OCI-LY3 (cell line): Measurements from ENCODE around the gene CCM2.

Experiments used
- EZH2phosphoT487 ChIP-seq: fragments of 200-600 bp; shearing (Covaris generic); IDR thresholded peaks from 2 replicates; pipeline ENCODE4 v1.6.1; 2018; ENCODE audit warnings: antibody characterized with exemption, mixed run types, low read depth
- TF ChIP-seq, protein P1 (sequence below): fragments of 200-600, 300-600 bp; sonication (generic); IDR thresholded peaks from 2 replicates; pipeline ENCODE4 v1.5.1; 2014; ENCODE audit warnings: antibody characterized with exemption, low read length, low read depth

DNA sequence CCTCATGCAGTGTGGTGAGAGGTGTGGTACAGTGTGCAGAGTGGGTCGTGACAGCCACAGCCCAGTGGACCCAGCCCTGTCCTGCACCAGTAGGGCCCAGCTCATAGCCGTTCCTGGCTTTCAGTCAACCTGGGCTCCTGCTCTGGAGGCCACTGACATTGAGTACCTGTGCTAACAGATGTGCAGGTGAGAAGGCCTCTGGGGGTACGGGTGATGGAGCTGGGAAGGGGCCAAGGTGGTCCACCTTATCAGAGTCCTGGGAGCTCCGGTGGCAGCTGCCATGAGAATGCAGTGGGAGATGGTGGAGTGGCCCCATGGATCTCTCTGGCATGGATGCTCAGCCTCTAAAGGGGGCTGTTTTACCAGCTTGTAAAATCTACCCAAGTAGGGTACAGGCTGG lies 117.6 kb downstream of the CCM2 start:
- TF ChIP-seq, protein P1, sequence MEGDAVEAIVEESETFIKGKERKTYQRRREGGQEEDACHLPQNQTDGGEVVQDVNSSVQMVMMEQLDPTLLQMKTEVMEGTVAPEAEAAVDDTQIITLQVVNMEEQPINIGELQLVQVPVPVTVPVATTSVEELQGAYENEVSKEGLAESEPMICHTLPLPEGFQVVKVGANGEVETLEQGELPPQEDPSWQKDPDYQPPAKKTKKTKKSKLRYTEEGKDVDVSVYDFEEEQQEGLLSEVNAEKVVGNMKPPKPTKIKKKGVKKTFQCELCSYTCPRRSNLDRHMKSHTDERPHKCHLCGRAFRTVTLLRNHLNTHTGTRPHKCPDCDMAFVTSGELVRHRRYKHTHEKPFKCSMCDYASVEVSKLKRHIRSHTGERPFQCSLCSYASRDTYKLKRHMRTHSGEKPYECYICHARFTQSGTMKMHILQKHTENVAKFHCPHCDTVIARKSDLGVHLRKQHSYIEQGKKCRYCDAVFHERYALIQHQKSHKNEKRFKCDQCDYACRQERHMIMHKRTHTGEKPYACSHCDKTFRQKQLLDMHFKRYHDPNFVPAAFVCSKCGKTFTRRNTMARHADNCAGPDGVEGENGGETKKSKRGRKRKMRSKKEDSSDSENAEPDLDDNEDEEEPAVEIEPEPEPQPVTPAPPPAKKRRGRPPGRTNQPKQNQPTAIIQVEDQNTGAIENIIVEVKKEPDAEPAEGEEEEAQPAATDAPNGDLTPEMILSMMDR = no peak
- no peak for TF ChIP-seq EZH2phosphoT487
